ENCODE results near the gene TSPAN16. TPM values are rescaled to one million over a fixed set of nuclear protein-coding genes. Genes with fewer than 3 reads are reported as not detected.

TSPAN16 gene
- total and polyA plus RNA-seq, 2 of the 13 experiments (the other 11 are each of a cell fraction or from before 2014, with no cell fraction given) = not detected

- TF ChIP-seq, protein P1, sequence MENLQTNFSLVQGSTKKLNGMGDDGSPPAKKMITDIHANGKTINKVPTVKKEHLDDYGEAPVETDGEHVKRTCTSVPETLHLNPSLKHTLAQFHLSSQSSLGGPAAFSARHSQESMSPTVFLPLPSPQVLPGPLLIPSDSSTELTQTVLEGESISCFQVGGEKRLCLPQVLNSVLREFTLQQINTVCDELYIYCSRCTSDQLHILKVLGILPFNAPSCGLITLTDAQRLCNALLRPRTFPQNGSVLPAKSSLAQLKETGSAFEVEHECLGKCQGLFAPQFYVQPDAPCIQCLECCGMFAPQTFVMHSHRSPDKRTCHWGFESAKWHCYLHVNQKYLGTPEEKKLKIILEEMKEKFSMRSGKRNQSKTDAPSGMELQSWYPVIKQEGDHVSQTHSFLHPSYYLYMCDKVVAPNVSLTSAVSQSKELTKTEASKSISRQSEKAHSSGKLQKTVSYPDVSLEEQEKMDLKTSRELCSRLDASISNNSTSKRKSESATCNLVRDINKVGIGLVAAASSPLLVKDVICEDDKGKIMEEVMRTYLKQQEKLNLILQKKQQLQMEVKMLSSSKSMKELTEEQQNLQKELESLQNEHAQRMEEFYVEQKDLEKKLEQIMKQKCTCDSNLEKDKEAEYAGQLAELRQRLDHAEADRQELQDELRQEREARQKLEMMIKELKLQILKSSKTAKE (CRISPR knock-in tag; IDR thresholded peaks at IDR 0.05; ENCODE audit: borderline replicate concordance) = peak; percentile 91
- TF ChIP-seq EP300 (IDR thresholded peaks at IDR 0.05; ENCODE audit: low read depth in 2 of 2, low read length in 2 of 2) (peak in 1 of 2 experiments; percentile 93; a peak in 2 of 4 replicates), EP300 (CRISPR knock-in tag; IDR thresholded peaks at IDR 0.05; ENCODE audit: borderline replicate concordance) (peak; percentile 91), SRSF9 (IDR thresholded peaks at IDR 0.05; ENCODE audit: borderline replicate concordance, insufficient read depth, low read depth, low read length, poor library complexity, severe bottlenecking) (no peak), KLF11 (CRISPR knock-in tag; IDR thresholded peaks at IDR 0.05) (peak; percentile 86; the same call in 1 of the 2 replicates), ZNF205 (CRISPR knock-in tag; IDR thresholded peaks at IDR 0.05) (peak; percentile 89), SNAI1 (CRISPR knock-in tag; IDR thresholded peaks at IDR 0.05; ENCODE audit: borderline replicate concordance) (0 out of 2 replicates have a peak, but pooled peaks have one; percentile 57), CREBL2 (CRISPR knock-in tag; IDR thresholded peaks at IDR 0.05; ENCODE audit: borderline replicate concordance) (peak; percentile 90; the same call in 1 of the 2 replicates), ZNF282 (IDR thresholded peaks at IDR 0.05; ENCODE audit: partially characterized antibody) (no peak), GRHL1 (CRISPR knock-in tag; conservative IDR thresholded peaks at IDR 0.05) (no peak), SYNCRIP (IDR thresholded peaks at IDR 0.05; ENCODE audit: insufficient read depth, low read depth, low read length) (no peak), SNAPC2 (CRISPR knock-in tag; IDR thresholded peaks at IDR 0.05) (peak; percentile 93), XBP1 (CRISPR knock-in tag; IDR thresholded peaks at IDR 0.05) (0 out of 2 replicates have a peak, but pooled peaks have one; percentile 49), GATAD1 (CRISPR knock-in tag; IDR thresholded peaks at IDR 0.05) (peak; percentile 72), ZSCAN29 (CRISPR knock-in tag; conservative IDR thresholded peaks at IDR 0.05) (peak; percentile 82; the same call in 1 of the 2 replicates), CBX1 (IDR thresholded peaks at IDR 0.05; ENCODE audit: low read depth) (peak; percentile 82), ZFP36L1 (CRISPR knock-in tag; IDR thresholded peaks at IDR 0.05) (peak; percentile 98), ZNF605 (CRISPR knock-in tag; IDR thresholded peaks at IDR 0.05) (peak; percentile 94; the same call in 1 of the 2 replicates)
- TF ChIP-seq, protein P2, sequence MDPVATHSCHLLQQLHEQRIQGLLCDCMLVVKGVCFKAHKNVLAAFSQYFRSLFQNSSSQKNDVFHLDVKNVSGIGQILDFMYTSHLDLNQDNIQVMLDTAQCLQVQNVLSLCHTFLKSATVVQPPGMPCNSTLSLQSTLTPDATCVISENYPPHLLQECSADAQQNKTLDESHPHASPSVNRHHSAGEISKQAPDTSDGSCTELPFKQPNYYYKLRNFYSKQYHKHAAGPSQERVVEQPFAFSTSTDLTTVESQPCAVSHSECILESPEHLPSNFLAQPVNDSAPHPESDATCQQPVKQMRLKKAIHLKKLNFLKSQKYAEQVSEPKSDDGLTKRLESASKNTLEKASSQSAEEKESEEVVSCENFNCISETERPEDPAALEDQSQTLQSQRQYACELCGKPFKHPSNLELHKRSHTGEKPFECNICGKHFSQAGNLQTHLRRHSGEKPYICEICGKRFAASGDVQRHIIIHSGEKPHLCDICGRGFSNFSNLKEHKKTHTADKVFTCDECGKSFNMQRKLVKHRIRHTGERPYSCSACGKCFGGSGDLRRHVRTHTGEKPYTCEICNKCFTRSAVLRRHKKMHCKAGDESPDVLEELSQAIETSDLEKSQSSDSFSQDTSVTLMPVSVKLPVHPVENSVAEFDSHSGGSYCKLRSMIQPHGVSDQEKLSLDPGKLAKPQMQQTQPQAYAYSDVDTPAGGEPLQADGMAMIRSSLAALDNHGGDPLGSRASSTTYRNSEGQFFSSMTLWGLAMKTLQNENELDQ (CRISPR knock-in tag; IDR thresholded peaks at IDR 0.05; ENCODE audit: borderline replicate concordance) = no peak
- TF ChIP-seq, protein P3, sequence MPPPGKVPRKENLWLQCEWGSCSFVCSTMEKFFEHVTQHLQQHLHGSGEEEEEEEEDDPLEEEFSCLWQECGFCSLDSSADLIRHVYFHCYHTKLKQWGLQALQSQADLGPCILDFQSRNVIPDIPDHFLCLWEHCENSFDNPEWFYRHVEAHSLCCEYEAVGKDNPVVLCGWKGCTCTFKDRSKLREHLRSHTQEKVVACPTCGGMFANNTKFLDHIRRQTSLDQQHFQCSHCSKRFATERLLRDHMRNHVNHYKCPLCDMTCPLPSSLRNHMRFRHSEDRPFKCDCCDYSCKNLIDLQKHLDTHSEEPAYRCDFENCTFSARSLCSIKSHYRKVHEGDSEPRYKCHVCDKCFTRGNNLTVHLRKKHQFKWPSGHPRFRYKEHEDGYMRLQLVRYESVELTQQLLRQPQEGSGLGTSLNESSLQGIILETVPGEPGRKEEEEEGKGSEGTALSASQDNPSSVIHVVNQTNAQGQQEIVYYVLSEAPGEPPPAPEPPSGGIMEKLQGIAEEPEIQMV (CRISPR knock-in tag; IDR thresholded peaks at IDR 0.05; ENCODE audit: low read depth) = peak; percentile 86; the same call in 1 of the 2 replicates
- TF ChIP-seq, protein P4, sequence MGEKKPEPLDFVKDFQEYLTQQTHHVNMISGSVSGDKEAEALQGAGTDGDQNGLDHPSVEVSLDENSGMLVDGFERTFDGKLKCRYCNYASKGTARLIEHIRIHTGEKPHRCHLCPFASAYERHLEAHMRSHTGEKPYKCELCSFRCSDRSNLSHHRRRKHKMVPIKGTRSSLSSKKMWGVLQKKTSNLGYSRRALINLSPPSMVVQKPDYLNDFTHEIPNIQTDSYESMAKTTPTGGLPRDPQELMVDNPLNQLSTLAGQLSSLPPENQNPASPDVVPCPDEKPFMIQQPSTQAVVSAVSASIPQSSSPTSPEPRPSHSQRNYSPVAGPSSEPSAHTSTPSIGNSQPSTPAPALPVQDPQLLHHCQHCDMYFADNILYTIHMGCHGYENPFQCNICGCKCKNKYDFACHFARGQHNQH (CRISPR knock-in tag; IDR thresholded peaks at IDR 0.05) = peak; percentile 97
These were observed 30.1 kb upstream of the TSPAN16 start (continued) for GRCh38 chr19:11265785-11266236.
